AG04450 (cell line): ENCODE data around the gene DNAAF1. TPM values are rescaled to one million over a fixed set of nuclear protein-coding genes. Genes with fewer than 3 reads are reported as not detected.

ENCODE experiments used
- CTCF ChIA-PET: fragments of 300-600, 350-600 bp; formaldehyde crosslinking; extraction: SDS; loops from one replicate; lab custom pipeline; 2022; ENCODE audit warnings: antibody characterized with exemption, inconsistent platforms; lab: Charles Lee
- POLR2A ChIA-PET: fragments of 350-600 bp; formaldehyde crosslinking; extraction: SDS; loops from one replicate; lab custom pipeline; 2021; ENCODE audit warnings: antibody characterized with exemption, inconsistent platforms; lab: Yijun Ruan, JAX
- DNase-seq: peaks from one replicate; pipeline ENCODE4 v3.0.0-alpha.2; 2011; ENCODE audit warnings: low read depth, low spot score
- H3K27ac ChIP-seq: one replicate; pipeline ENCODE4 v1.5.1; 2012; ENCODE audit warnings: low read depth, low read length, control low read depth
- H3K27me3 ChIP-seq: one replicate; pipeline ENCODE4 v1.6.0; 2012; ENCODE audit warnings: low read length; ENCODE audit not compliant: control insufficient read depth, insufficient read depth
- H3K4me3 ChIP-seq: 2 replicates; pipeline ENCODE4 v1.5.1; 2011; ENCODE audit warnings: mild to moderate bottlenecking, low read depth, low read length, control low read depth
- H3K9me3 ChIP-seq: 2 replicates; pipeline ENCODE4 v1.5.1; 2012; ENCODE audit warnings: low read length; ENCODE audit not compliant: control insufficient read depth, insufficient read depth
- polyA plus RNA-seq: library from polyadenylated mRNA; depleted of rRNA; stranded (reverse); fragments of >200 nt; gene quantifications from 2 replicates; pipeline ENCODE4 v1.2.3, GENCODE V29; 2011
- TF ChIP-seq, protein P1 (sequence below): IDR thresholded peaks from 2 replicates; pipeline ENCODE4 v1.5.1; 2011; ENCODE audit warnings: low read depth, low read length, control low read depth, inconsistent platforms

DNAAF1 gene
- polyA plus RNA-seq, 1 experiment: not detected

- TF ChIP-seq, protein P1, sequence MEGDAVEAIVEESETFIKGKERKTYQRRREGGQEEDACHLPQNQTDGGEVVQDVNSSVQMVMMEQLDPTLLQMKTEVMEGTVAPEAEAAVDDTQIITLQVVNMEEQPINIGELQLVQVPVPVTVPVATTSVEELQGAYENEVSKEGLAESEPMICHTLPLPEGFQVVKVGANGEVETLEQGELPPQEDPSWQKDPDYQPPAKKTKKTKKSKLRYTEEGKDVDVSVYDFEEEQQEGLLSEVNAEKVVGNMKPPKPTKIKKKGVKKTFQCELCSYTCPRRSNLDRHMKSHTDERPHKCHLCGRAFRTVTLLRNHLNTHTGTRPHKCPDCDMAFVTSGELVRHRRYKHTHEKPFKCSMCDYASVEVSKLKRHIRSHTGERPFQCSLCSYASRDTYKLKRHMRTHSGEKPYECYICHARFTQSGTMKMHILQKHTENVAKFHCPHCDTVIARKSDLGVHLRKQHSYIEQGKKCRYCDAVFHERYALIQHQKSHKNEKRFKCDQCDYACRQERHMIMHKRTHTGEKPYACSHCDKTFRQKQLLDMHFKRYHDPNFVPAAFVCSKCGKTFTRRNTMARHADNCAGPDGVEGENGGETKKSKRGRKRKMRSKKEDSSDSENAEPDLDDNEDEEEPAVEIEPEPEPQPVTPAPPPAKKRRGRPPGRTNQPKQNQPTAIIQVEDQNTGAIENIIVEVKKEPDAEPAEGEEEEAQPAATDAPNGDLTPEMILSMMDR: no peak
- ChIA-PET CTCF (no interaction called here), POLR2A (no interaction called here)
- Histone ChIP-seq H3K27ac (no peak overlapping the region), H3K9me3 (no peaks in the 10 kb centered on the region; the same call in 1 of the 2 replicates), H3K4me3 (no peak overlapping the region), H3K27me3 (no peaks in the 10 kb centered on the region)
- DNase-seq: no peak
These were observed 25.1 kb upstream of the DNAAF1 start for GRCh38 chr16:84120023-84120422.

DNA sequence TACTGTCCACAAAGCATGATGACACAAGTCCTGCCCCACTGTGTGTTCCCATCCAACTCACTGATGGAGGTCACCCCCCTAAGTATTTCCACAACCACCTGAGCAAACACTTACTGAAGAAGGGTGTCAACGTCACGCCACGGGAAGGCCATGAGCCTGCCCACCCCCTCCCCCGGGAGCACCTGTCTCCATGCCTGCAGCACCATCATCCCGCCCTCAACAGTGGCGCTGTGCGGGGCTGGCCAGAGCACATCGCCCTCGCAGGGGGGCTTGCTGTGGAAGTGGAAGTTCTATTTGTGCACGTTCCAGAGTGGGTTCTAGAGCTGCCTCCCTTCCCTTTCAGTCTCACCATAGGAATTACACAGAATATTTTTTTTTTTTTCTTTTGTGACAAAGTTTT lies 24.1 kb upstream of the DNAAF1 start:
- CTCF ChIA-PET: no interaction called here
- Histone ChIP-seq H3K27me3 (no peaks in the 10 kb centered on the region), H3K27ac (no peak overlapping the region), H3K4me3 (no peak overlapping the region), H3K9me3 (no peaks in the 10 kb centered on the region; the same call in 1 of the 2 replicates)
- TF ChIP-seq, protein P1: no peak
- POLR2A ChIA-PET: no interaction called here
- DNase-seq: no peak

DNA sequence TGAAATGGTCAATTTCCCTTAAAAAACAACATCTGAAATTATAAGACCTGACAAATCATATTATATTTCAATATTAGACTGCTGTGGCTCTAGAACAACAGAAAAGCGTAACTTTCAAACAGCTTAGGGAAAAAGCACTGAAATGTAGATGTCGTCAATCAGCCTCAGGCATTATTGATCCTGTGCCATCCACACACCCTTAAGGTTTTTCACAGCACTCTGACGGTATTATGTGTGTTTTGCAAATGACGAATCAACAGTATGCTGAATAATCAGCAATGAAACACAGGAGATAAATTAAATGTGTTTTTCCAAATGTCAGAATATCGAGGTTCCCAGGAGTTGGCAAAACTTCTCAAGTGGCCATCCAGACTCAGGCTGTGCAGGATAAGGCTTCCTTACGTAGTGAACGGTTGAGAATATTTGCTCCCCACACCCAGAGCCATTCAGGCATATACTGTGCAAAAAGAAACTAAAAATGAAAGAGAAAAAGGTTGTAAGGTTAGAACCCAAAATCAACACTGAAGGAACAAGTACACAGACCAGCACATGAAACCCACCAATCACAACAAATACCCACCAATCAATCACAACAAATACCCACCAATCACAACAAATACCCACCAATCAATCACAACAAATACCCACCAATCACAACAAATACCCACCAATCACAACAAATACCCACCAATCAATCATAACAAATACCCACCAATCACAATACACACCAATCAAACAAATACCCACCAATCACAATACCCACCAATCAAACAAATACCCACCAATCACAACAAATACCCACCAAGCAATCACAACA lies 20.6 kb upstream of the DNAAF1 start:
- CTCF ChIA-PET: interaction anchor here (1.0 kb wide), 1 partner anchor 39 kb away, joined by 3 read pairs; no protein-coding TSS in a partner anchor
- TF ChIP-seq, protein P1: no peak

GRCh38 chr16:84131117-84131516 lies 14.0 kb upstream of the DNAAF1 start:
- ChIA-PET POLR2A (no interaction called here), CTCF (interaction anchor here (1.9 kb wide), 1 partner anchor 56 kb away, joined by 6 read pairs; the partner anchor contains the start of gene TAF1C)
- TF ChIP-seq, protein P1: no peak
- Histone ChIP-seq H3K27me3 (no peaks in the 10 kb centered on the region), H3K9me3 (no peaks in the 10 kb centered on the region; the same call in 1 of the 2 replicates), H3K27ac (no peak overlapping the region), H3K4me3 (no peak overlapping the region)
- DNase-seq: no peak

More for the DNA sequence above, 20.6 kb upstream of the DNAAF1 start:
- H3K4me3 ChIP-seq: no peak overlapping the region
- no peaks in the 10 kb centered on the region for H3K27me3 ChIP-seq
- no peaks in the 10 kb centered on the region for H3K9me3 ChIP-seq
- DNase-seq: no peak
- no peak overlapping the region for H3K27ac ChIP-seq
- POLR2A ChIA-PET: no interaction called here

- no peak overlapping the region for H3K4me3 ChIP-seq
- no peak for DNase-seq
- H3K27me3 ChIP-seq: no peaks in the 10 kb centered on the region
- no peak overlapping the region for H3K27ac ChIP-seq
- CTCF ChIA-PET: interaction anchor here (0.6 to 1.4 kb wide), 2 partner anchors 54 to 352 kb away, joined by 3 to 5 read pairs; partner anchors contain the start of gene TAF1C
- POLR2A ChIA-PET: no interaction called here
- H3K9me3 ChIP-seq: no peaks in the 10 kb centered on the region; the same call in 1 of the 2 replicates
- TF ChIP-seq, protein P1: no peak
These were observed 12.4 kb upstream of the DNAAF1 start for GRCh38 chr16:84132527-84133285.
